Dendritic cell treated with granulocyte-macrophage colony-stimulating factor and Interleukin-4, amounts not matched to agents 40 ng/mL and 50 ng/mL, for 4 days (primary cell): ENCODE measurements around the gene ZFY.
"Not testable (repeated sequence)": the region's sequence is repeated elsewhere in the genome, so short reads cannot be mapped to it uniquely, and the experiment has no call there.

Source experiments
- H3K27ac Mint-ChIP-seq: one replicate; pipeline ENCODE4 v1.8.0; 2022; ENCODE audit warnings: mild to moderate bottlenecking, mixed read lengths
- H3K27me3 Mint-ChIP-seq: one replicate; pipeline ENCODE4 v1.8.0; 2022; ENCODE audit warnings: mild to moderate bottlenecking, mixed read lengths
- H3K36me3 Mint-ChIP-seq: one replicate; pipeline ENCODE4 v1.8.0; 2022; ENCODE audit warnings: low read depth, mixed read lengths
- H3K4me1 Mint-ChIP-seq: one replicate; pipeline ENCODE4 v1.8.0; 2022; ENCODE audit warnings: low read depth, mixed read lengths
- H3K4me3 Mint-ChIP-seq: one replicate; pipeline ENCODE4 v1.8.0; 2022; ENCODE audit warnings: mild to moderate bottlenecking, moderate library complexity, mixed read lengths
- H3K9me3 Mint-ChIP-seq: one replicate; pipeline ENCODE4 v1.8.0; 2022; ENCODE audit warnings: mixed read lengths
- intact Hi-C: fragments of 100-400 bp; cut with micrococcal nuclease; formaldehyde crosslinking; loops from one replicate; pipeline ENCODE4 v1.15.0; 2022

Gene ZFY

GRCh38 chrY:3002680-3003515 lies 67.7 kb downstream of the ZFY start:
- peaks cover 26% of the 10 kb centered on the region for H3K36me3 Mint-ChIP-seq
- peak overlapping the region; percentile 92 for H3K27ac Mint-ChIP-seq
- H3K27me3 Mint-ChIP-seq: no peaks in the 10 kb centered on the region
- intact Hi-C loops: loop anchor here (10.0 kb wide), 2 partner anchors 68 to 158 kb away; partner anchors contain the start of genes RPS4Y1 and ZFY
- no peaks in the 10 kb centered on the region for H3K9me3 Mint-ChIP-seq
- peak overlapping the region; percentile 89 for H3K4me3 Mint-ChIP-seq
- peaks cover 39% of the 10 kb centered on the region for H3K4me1 Mint-ChIP-seq

DNA sequence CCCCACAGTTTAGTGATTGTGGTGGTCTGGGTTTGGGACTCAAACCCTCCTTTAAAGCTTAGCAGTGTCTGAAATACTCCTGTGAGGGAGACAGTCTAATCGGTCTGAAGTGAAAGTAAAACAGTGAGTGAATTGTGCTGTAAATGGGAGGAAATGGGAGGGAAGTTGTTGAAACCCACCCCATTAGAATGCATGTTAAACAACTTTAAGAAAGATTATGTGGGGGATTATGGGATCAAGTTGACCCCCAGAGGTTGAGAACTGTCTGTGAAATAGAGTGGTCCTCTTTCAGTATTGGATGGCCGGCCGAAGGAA lies 68.3 kb downstream of the ZFY start:
- H3K4me1 Mint-ChIP-seq: peaks cover 44% of the 10 kb centered on the region
- H3K4me3 Mint-ChIP-seq: peak overlapping the region; percentile 89
- no peaks in the 10 kb centered on the region for H3K9me3 Mint-ChIP-seq
- H3K36me3 Mint-ChIP-seq: peaks cover 31% of the 10 kb centered on the region
- peak overlapping the region; percentile 92 for H3K27ac Mint-ChIP-seq
- H3K27me3 Mint-ChIP-seq: no peaks in the 10 kb centered on the region
- intact Hi-C loops: loop anchor here (10.0 kb wide), 2 partner anchors 69 to 159 kb away; partner anchors contain the start of genes RPS4Y1 and ZFY

DNA sequence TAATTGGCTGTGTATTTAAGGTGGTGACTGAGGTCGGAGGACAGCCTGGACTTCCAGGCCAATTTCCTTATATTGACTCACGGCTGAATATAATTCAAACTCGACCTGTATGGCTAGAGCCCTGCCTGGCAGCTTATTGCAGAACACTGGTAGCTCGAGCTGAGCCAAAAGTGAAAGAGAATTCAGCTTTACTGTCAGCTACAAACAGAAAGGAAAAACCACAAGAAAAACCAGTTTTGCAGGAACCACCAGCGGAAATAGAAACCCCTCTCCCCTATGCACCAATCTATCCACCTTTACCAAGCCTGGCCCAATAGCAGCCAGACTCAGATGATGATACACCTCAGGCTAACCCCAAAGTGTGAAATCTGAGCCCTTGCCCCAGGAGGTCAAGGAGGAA lies 68.7 kb downstream of the ZFY start:
- H3K4me1 Mint-ChIP-seq: peaks cover 47% of the 10 kb centered on the region
- peak overlapping the region; percentile 92 for H3K27ac Mint-ChIP-seq
- intact Hi-C loops: loop anchor here (10.0 kb wide), 2 partner anchors 69 to 159 kb away; partner anchors contain the start of genes RPS4Y1 and ZFY
- peaks cover 35% of the 10 kb centered on the region for H3K36me3 Mint-ChIP-seq
- no peaks in the 10 kb centered on the region for H3K9me3 Mint-ChIP-seq
- H3K27me3 Mint-ChIP-seq: no peaks in the 10 kb centered on the region
- peak overlapping the region; percentile 89 for H3K4me3 Mint-ChIP-seq

DNA sequence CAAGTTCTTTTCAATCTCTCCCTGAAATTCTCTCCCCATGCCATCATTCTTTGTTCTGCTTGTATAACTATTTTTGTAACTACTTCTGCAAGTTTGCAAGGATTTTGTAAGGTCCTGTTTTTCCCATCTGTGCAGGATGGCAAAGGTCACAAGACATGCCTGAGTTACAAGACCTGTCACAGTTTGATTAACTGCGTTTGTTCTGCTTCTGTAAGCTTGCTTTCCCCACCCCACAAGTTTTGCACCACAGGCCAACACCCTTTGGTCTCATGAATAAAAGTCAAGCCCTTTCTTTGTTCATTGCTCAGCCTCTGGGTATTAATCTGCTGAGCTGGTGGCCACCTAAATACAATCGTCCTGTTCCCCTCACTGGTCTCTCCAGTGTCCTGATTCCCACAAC lies 70.8 kb downstream of the ZFY start:
- Mint-ChIP-seq H3K4me1 (peaks cover 47% of the 10 kb centered on the region), H3K4me3 (peak overlapping the region; percentile 89), H3K36me3 (peaks cover 47% of the 10 kb centered on the region), H3K27ac (peak overlapping the region; percentile 92)
- not testable (repeated sequence) for H3K9me3 Mint-ChIP-seq, H3K27me3 Mint-ChIP-seq
- intact Hi-C loops: loop anchor here (10.0 kb wide), 2 partner anchors 71 to 161 kb away; partner anchors contain the start of genes RPS4Y1 and ZFY

- peaks cover 46% of the 10 kb centered on the region for H3K4me1 Mint-ChIP-seq
- H3K9me3 Mint-ChIP-seq: no peaks in the 10 kb centered on the region
- no peak overlapping the region for H3K4me3 Mint-ChIP-seq
- H3K27ac Mint-ChIP-seq: no peak overlapping the region
- H3K36me3 Mint-ChIP-seq: peaks cover 48% of the 10 kb centered on the region
- intact Hi-C loops: loop anchor here (10.0 kb wide), 2 partner anchors 73 to 163 kb away; partner anchors contain the start of genes RPS4Y1 and ZFY
- no peaks in the 10 kb centered on the region for H3K27me3 Mint-ChIP-seq
Measured at GRCh38 chrY:3007967-3008366, 72.8 kb downstream of the ZFY start.

GRCh38 chrY:3012226-3012625 lies 77.0 kb downstream of the ZFY start:
- Mint-ChIP-seq H3K27me3 (no peaks in the 10 kb centered on the region), H3K4me1 (peaks cover 41% of the 10 kb centered on the region), H3K27ac (no peak overlapping the region), H3K9me3 (no peaks in the 10 kb centered on the region), H3K36me3 (peaks cover 48% of the 10 kb centered on the region), H3K4me3 (no peak overlapping the region)
- intact Hi-C loops: no loop called here

GRCh38 chrY:3016594-3016993 lies 81.4 kb downstream of the ZFY start:
- Mint-ChIP-seq H3K36me3 (peaks cover 36% of the 10 kb centered on the region), H3K27me3 (no peaks in the 10 kb centered on the region), H3K4me3 (no peak overlapping the region), H3K27ac (peak overlapping the region; percentile 60), H3K4me1 (peaks cover 41% of the 10 kb centered on the region), H3K9me3 (no peaks in the 10 kb centered on the region)
- intact Hi-C loops: no loop called here

DNA sequence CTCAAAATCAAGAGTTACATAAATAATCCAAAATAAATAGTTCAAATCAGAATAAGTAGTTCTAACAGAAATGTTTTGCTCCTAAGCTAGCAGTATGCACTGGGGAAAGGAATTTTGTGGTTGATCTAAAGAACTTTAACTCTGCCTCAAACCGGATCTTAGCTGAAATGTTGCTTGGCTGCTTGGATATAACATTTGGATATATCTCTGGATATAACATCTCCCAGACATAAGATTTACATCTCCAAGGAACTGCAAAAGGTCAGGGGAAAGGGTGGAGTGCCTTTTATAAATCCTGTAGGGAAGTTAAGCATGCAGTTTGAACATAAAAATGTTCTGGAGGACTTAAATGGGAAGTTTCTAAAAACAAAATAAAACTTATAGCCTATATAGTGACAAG lies 83.4 kb downstream of the ZFY start:
- no peak overlapping the region for H3K4me3 Mint-ChIP-seq
- no peak overlapping the region for H3K27ac Mint-ChIP-seq
- intact Hi-C loops: no loop called here
- peaks cover 28% of the 10 kb centered on the region for H3K36me3 Mint-ChIP-seq
- no peaks in the 10 kb centered on the region for H3K27me3 Mint-ChIP-seq
- no peaks in the 10 kb centered on the region for H3K9me3 Mint-ChIP-seq
- H3K4me1 Mint-ChIP-seq: peaks cover 48% of the 10 kb centered on the region

DNA sequence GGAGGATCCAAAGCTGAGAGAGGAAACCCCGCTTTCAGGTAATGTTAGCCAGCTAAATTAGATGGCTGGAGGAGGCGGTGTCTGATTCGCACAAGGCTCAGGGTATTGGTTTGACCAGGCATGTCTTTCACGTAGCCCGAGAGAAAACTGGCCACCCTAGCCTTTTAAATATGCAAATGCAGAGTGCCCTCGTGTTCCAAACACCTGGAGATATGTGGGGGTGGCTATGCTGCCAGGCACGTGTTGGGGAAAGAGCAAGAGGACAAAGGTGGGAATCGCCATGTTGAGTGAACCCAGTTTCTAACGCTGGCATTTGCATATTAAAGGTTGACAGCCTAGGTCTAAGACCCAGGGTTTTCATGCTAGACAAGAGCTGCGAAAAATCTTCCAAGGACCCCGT lies 84.4 kb downstream of the ZFY start:
- Mint-ChIP-seq H3K27me3 (no peaks in the 10 kb centered on the region), H3K4me3 (no peak overlapping the region), H3K9me3 (no peaks in the 10 kb centered on the region), H3K4me1 (peaks cover 44% of the 10 kb centered on the region), H3K36me3 (peaks cover 24% of the 10 kb centered on the region), H3K27ac (no peak overlapping the region)
- intact Hi-C loops: no loop called here

DNA sequence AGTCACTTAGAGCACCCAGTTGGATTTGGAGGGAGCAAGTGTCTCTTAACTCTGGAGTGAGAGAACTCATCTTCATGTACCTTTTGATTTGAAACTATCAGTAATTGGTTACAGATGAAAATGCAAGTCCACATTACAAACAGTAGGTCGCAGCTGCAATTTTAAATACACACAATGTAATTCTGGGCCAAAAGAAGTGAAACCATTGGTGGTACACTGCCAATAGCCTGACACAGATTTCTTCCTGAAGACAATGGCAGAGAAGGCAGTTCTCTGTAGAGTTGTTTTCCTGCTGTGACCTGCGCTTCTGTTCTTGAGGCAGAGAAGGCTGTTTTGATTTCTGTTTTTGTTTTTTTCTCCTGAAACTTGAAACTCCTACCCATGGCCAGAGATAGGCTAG lies 86.0 kb downstream of the ZFY start:
- no peak overlapping the region for H3K27ac Mint-ChIP-seq
- H3K27me3 Mint-ChIP-seq: no peaks in the 10 kb centered on the region
- H3K9me3 Mint-ChIP-seq: no peaks in the 10 kb centered on the region
- peaks cover 20% of the 10 kb centered on the region for H3K36me3 Mint-ChIP-seq
- H3K4me1 Mint-ChIP-seq: peaks cover 45% of the 10 kb centered on the region
- intact Hi-C loops: no loop called here
- H3K4me3 Mint-ChIP-seq: no peak overlapping the region

DNA sequence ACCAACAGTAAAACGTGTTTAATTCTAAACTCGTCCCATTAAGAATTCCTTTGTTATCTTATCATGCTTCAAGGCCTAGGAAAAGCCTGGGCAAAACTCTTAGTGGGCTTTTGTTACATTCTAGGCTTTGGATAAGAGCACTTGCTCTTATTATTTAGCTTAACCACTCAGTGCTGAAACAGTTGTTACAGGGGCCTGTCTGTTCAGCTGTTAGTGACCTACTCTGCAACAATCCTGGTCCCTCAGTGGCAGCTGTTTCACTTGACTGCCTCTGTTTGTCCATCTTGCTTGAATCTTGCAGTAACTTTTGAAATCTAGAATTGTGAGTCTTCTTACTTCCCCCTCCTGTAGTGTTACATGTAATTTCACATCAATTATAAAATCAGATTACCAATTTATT lies 88.4 kb downstream of the ZFY start:
- intact Hi-C loops: no loop called here
- no peaks in the 10 kb centered on the region for H3K27me3 Mint-ChIP-seq
- H3K36me3 Mint-ChIP-seq: peaks cover 21% of the 10 kb centered on the region
- H3K4me3 Mint-ChIP-seq: no peak overlapping the region
- no peaks in the 10 kb centered on the region for H3K9me3 Mint-ChIP-seq
- peaks cover 41% of the 10 kb centered on the region for H3K4me1 Mint-ChIP-seq
- no peak overlapping the region for H3K27ac Mint-ChIP-seq

- Mint-ChIP-seq H3K27me3 (no peaks in the 10 kb centered on the region), H3K9me3 (no peaks in the 10 kb centered on the region), H3K36me3 (peaks cover 11% of the 10 kb centered on the region), H3K27ac (no peak overlapping the region), H3K4me1 (peaks cover 49% of the 10 kb centered on the region), H3K4me3 (no peak overlapping the region)
- intact Hi-C loops: no loop called here
Measured at GRCh38 chrY:3025357-3025756, 90.2 kb downstream of the ZFY start.
